Epithelial cell of proximal tubule (primary cell): ENCODE results near the gene E2F2. TPM values are rescaled to one million over a fixed set of nuclear protein-coding genes. Genes with fewer than 3 reads are reported as not detected.

Source experiments
- DNase-seq: peaks from one replicate; pipeline ENCODE4 v3.0.0-alpha.2; 2011; ENCODE audit warnings: low read depth
- H3K4me3 ChIP-seq: 2 replicates; pipeline ENCODE4 v1.5.1; 2011; ENCODE audit warnings: low read depth, mild to moderate bottlenecking, low read length
- total RNA-seq: library from RNA; depleted of rRNA; stranded (reverse); fragments of >200 nt; gene quantifications from 2 replicates; pipeline ENCODE4 v1.2.3, GENCODE V29; 2015
- TF ChIP-seq, protein P1 (sequence below): conservative IDR thresholded peaks from 2 replicates; pipeline ENCODE4 v1.5.1; 2012; ENCODE audit warnings: low read depth, mild to moderate bottlenecking, low read length

The E2F2 gene
- total RNA-seq, 1 donor from 2014 or later, result 4.0 TPM

DNA sequence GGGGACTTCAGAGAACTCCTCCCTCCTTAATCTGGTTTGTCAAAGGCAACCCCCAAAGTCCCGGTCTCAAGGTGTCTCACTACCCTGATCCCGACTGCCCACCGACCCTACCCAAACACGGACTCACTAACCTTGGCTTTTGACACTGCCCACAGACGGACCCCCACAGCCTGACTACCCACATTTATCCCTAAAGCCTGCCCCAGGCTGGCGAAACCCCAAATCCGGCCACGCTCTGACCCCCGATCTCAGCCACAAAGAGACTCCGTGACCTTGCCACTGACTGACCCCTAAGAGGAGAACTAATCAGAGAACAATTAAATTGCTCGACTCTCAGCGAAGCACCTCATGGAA is 23.1 kb upstream of the E2F2 start:
- peak overlapping the region; percentile 53 for H3K4me3 ChIP-seq
- no peak for DNase-seq
- TF ChIP-seq, protein P1, sequence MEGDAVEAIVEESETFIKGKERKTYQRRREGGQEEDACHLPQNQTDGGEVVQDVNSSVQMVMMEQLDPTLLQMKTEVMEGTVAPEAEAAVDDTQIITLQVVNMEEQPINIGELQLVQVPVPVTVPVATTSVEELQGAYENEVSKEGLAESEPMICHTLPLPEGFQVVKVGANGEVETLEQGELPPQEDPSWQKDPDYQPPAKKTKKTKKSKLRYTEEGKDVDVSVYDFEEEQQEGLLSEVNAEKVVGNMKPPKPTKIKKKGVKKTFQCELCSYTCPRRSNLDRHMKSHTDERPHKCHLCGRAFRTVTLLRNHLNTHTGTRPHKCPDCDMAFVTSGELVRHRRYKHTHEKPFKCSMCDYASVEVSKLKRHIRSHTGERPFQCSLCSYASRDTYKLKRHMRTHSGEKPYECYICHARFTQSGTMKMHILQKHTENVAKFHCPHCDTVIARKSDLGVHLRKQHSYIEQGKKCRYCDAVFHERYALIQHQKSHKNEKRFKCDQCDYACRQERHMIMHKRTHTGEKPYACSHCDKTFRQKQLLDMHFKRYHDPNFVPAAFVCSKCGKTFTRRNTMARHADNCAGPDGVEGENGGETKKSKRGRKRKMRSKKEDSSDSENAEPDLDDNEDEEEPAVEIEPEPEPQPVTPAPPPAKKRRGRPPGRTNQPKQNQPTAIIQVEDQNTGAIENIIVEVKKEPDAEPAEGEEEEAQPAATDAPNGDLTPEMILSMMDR, result no peak

DNA sequence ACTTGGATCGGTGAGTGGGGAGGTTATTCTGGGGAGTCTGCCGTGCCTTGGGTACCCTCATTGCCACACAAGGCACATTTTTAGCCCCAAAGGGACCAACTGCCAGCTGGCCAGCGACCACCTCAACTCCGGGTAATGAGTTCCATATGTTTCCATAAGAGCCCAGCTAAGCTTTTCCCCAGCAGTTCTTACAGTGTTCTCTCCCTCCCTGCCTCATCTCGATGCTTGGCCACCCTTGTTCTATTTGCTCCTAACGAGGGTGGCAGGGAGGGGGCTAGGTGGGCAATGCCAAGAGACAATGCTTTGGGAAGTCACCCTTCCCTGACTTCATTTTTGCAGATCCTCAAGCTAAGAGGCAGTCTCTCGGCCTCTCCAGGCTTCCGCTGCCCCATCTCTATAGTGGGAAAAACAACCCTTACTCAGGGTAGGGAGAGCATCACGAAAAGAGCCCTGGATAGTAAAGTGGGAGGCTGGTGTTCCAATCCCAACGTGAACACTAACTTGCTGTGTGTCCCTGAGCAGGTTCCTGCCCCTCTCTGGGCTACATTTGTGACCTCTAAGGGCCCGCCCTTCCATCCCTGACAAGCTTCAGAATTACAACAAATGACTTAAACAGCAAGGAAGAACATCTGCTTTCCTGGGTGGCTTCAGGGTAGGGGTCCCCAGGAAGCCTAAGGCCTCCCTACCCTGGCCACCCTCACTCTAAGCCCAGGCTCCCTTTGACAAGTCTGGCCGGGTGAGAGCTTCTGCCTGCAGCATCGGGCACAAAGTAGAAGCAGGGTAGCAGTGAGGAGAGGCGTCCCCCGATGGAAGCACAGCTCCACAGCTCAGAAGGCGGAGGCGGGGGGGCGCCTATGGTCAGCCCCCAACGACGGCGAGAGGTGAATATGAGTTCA is 22.4 kb upstream of the E2F2 start:
- H3K4me3 ChIP-seq, result no peak overlapping the region
- DNase-seq, result no peak
- TF ChIP-seq, protein P1, result no peak

DNA sequence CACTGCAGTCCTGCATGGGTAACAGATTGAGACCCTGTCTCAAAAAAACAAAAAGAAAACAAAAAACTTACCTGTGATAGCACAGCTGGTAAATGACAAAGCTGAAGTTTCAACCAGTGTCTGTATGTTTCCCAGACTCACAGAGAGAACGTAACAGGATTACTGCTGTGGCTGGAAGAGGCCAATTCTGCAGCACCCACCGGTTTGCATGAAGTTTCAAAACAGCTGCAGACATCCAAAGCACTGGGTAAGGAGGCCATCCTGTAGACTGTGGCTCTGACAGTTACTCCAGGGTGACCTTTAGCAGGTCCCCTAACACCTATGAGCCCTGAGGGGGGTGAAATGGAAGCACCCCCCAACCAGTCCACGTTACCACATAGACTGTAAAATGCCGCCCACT is 20.8 kb upstream of the E2F2 start:
- H3K4me3 ChIP-seq, result no peak overlapping the region
- TF ChIP-seq, protein P1, result no peak

DNA sequence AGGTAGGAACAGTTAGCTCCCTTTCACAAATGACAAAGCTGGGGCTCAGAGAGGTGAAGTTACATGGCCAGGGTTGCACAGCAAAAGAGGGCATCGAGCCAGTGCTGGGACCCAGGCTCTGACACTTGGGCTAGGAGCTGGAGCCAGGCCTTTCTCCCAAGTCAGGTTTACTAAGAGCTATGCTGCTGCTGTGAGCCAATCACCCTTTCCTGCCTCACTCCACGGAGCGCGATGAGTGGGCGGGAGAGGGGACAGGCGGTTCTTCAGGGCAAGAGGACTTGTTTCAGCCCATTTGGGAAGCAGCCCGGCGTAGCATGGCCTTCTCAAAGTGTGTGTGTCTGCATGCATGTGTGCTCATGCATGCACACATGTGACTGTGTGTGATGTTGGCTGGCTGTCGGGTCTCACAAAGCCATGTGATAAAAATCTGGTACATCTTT is 17.7 kb upstream of the E2F2 start:
- DNase-seq, result no peak
- TF ChIP-seq, protein P1, result no peak
- no peak overlapping the region for H3K4me3 ChIP-seq

More for the DNA sequence above, 20.8 kb upstream of the E2F2 start:
- no peak for DNase-seq

DNA sequence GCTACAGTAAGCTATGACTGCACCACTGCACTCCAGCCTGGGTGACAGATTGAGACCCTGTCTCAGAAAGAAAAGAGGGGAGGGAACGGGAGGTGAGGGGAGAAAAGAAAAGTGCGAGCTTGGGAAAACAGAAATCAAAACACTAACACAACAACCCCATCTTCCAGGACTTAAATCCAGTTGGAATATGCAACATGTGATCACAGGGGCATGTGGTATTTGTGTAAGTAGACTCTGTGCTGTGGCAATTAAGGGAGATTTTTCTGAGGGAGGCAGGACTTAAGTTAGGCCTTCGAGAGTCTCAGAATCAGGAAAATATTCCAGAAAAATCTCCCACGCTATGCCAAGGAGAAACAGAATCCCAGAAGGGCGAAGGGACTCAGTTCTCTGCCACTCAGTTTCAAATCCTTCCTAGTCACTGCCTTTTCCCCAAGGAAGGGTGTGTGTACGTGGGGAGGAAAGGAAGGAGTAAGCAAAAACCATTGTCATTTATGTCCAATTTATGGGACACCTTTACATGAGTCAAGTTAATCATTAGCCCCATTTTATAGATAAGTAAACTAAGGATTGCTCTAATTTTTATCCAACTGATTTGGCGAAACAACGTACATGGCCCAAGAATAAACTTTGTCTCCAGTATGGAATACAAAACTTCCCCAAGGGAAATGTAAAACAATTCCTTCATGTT is 16.0 kb upstream of the E2F2 start:
- H3K4me3 ChIP-seq, result no peak overlapping the region
- TF ChIP-seq, protein P1, result no peak
- DNase-seq, result no peak

DNA sequence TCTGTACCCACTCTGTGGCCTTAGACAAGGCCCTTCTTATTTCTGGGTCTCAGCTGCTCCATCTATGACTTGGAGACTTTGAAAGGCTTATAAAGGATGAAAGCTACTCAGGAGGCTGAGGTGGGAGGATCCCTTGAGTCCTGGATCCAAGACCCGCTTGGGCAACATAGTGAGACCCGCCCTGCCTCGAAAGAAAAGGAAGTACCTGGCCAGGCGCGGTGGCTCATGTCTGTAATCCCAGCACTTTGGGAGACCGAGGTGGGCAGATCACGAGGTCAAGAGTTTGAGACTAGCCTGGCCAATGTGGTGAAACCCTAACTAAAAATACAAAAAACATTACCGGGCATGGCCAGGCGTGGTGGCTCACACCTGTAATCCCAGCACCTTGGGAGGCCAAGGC is 14.8 kb upstream of the E2F2 start:
- H3K4me3 ChIP-seq, result no peak overlapping the region
- TF ChIP-seq, protein P1, result no peak
- DNase-seq, result no peak
